ENCODE data around the gene EIF5.

The EIF5 gene

GRCh38 chr14:103333754-103334643, at the start of gene EIF5:
TSS of gene EIF5 (plus strand) at chr14:103334237. CDS start at chr14:103335861, 1,624 bp downstream.
- peak; percentile 96 for DNase-seq (ENCODE audit: low read depth)

GRCh38 chr14:103284574-103285467, 49.2 kb upstream of the EIF5 start:
- DNase-seq (ENCODE audit: low read depth), result no peak

GRCh38 chr14:103286460-103286859, 47.6 kb upstream of the EIF5 start:
- DNase-seq (ENCODE audit: low read depth), result no peak

- DNase-seq (ENCODE audit: low read depth), result no peak
Observed at GRCh38 chr14:103286968-103287850, 46.8 kb upstream of the EIF5 start.

GRCh38 chr14:103288076-103288766, 45.8 kb upstream of the EIF5 start:
- no peak for DNase-seq (ENCODE audit: low read depth)

- DNase-seq (ENCODE audit: low read depth), result no peak
Observed at GRCh38 chr14:103290056-103290455, 44.0 kb upstream of the EIF5 start.

- no peak for DNase-seq (ENCODE audit: low read depth)
Observed at GRCh38 chr14:103290494-103290893, 43.5 kb upstream of the EIF5 start.

- no peak for DNase-seq (ENCODE audit: low read depth)
Observed at GRCh38 chr14:103290961-103291360, 43.1 kb upstream of the EIF5 start.

- peak; percentile 34 for DNase-seq (ENCODE audit: low read depth)
Observed at GRCh38 chr14:103292426-103293374, 41.3 kb upstream of the EIF5 start.

- no peak for DNase-seq (ENCODE audit: low read depth)
Observed at GRCh38 chr14:103293465-103293864, 40.6 kb upstream of the EIF5 start.

GRCh38 chr14:103294091-103294490, 39.9 kb upstream of the EIF5 start:
- no peak for DNase-seq (ENCODE audit: low read depth)

- peak; percentile 31 for DNase-seq (ENCODE audit: low read depth)
Observed at GRCh38 chr14:103296007-103296406, 38.0 kb upstream of the EIF5 start.

- no peak for DNase-seq (ENCODE audit: low read depth)
Observed at GRCh38 chr14:103296987-103297386, 37.0 kb upstream of the EIF5 start.

GRCh38 chr14:103298620-103299019, 35.4 kb upstream of the EIF5 start:
- no peak for DNase-seq (ENCODE audit: low read depth)

- no peak for DNase-seq (ENCODE audit: low read depth)
Observed at GRCh38 chr14:103301512-103302354, 32.3 kb upstream of the EIF5 start.

GRCh38 chr14:103302966-103303365, 31.1 kb upstream of the EIF5 start:
- DNase-seq (ENCODE audit: low read depth), result no peak

GRCh38 chr14:103304706-103305105, 29.3 kb upstream of the EIF5 start:
- DNase-seq (ENCODE audit: low read depth), result no peak

GRCh38 chr14:103308717-103309616, 25.1 kb upstream of the EIF5 start:
- DNase-seq (ENCODE audit: low read depth), result no peak
